GM21723 (cell line): ENCODE data around the gene STX10.

Experiments used
- ATAC-seq: cut with Tn5 transposase; IDR thresholded peaks from one replicate; pipeline ENCODE4 v1.9.1; 2021; ENCODE audit warnings: mild to moderate bottlenecking, moderate library complexity; ENCODE audit not compliant: unreplicated experiment

STX10 gene

DNA sequence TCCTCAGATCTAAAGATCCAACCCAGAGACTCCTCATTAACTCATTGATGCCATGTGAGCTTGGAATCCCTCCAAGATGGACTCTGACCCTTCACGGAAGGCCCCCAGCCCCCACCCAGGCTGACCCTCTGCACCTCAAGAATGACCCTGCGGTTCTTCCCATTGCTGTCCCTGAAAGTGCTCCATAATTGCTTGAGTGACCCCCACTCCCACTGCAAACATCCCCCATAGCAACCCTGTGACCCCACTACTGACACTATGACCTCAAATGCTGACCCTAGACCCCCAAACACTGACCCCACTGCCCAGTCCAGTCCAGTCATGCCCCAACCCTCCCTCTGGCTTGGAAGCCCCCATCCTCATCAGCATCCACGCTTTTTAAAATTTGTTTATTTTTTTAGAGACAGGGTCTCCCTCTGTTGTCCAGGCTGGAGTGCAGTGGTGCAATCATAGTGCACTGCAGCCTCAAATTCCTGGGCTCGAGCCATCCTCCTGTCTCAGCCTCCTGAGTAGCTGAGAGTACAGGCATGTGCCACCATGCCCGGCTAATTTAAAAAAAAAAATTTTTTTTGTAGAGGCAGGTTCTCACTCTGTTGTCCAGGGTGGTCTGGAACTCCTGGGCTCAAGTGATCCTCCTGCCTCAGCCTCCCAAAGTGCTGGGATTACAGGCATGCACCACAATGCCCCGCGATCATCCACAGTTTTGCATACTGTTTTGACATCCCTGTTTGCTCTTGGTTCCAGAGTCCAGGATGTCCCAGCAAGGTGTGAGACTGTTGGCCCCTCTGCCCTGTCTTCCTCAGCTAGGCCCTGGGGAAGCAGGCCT is 48.4 kb downstream of the STX10 start:
- ATAC-seq: no peak

DNA sequence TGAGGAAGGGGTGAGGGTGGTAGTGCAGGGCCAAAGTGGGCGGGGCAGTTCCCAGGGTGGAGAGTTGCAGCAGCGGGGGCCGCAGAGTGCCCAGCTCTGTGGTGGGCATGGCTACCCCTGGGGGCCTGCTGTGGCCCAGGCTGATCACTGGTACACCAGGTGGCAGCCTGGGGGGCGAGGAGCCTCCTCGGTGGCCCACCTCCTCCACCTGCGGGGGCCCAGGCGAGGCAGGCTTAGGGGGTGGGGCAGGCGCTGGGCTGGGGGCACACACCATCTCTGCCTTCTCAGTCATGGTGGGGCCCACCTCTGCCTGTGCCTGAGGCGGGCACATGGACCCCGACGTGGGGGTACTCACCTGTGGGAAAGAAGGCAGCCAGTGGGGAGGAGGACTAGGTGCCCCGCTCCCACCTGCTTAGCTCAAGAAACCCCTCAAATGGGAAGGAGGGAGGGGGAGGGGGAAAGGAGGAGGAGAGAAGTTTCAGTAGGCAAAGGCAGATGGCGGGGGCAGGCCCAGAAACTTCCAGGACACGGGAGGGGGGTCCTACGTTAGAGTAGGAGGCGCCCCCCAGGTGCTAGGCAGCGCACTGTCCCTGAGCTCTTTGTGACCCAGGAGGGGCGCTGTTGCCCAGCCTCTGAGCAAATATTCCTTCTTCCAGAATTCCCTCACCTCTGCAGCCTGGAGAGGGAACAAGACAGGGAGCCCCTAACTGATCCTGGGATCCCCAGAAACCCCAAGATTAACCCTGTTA is 49.2 kb downstream of the STX10 start:
- ATAC-seq: no peak

DNA sequence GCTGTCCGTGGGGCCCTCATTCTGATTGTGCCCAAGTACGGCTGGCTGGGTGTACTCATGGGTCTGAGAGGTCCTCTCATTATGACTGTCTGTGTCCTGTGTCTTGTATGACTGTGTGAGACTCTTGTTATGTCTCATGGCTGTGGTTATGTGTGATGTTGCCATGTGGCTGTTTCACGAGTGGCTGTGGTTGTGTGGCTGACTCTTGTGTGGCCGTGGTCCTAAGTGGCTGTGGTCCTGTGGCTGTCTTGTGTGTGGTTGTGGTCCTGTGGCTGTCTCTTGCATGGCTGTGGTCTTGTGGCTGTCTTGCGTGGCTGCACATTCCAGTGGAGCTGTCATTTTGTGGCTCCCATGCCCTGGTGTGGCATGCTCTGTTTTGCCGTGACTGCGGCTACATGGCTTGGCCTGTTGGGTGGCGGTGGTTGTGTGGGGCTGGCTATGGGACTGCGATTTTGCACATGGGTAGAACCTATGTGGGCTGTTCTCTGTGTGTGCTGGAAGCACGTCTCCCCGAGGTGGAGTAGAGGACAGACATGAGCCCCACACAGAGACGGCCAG is 50.1 kb downstream of the STX10 start:
- ATAC-seq: no peak

DNA sequence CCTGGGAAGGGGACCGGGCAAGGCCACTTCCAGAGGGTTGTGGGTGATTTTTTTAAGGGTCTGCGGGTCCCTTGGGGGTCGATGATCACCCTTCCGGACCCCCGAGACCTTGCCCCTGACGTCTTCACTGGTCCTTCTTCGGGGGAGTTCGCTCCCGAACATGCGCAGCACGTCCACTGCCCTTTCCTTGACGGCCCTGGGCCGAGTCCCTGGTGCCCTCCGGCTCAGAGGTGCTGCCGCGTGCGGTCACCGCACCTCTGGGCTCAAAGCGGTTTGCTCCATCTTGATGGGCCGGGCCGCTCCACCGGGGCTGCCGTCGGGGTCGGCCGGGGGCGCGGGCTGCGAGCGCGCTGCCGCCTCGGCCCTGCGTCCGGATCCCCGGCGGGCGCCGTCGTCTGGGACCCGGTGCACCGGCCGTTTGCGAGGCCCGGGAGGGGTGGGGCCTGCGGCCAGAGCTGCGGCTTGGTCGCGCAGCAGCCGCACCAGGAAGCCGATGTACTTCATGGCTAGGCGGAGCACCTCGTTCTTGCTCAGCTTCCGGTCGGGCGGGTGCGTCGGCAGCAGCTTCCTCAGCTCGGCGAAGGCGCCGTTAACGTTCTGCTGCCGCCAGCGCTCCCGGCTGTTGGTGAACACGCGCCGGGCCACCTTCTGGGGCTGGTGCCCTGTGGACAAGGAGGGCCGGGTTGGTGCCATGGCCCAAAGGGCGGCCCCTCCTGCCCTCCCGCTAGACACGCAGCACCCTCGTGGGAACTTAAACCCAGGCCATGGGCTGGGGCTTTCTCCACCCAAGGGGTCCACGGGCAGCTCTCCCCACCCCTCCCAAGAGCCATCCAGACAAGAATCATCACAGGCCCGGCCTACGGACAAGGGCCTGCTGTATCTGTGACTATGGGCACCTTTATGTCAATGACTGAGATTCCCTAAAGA is 50.8 kb downstream of the STX10 start:
- no peak for ATAC-seq

DNA sequence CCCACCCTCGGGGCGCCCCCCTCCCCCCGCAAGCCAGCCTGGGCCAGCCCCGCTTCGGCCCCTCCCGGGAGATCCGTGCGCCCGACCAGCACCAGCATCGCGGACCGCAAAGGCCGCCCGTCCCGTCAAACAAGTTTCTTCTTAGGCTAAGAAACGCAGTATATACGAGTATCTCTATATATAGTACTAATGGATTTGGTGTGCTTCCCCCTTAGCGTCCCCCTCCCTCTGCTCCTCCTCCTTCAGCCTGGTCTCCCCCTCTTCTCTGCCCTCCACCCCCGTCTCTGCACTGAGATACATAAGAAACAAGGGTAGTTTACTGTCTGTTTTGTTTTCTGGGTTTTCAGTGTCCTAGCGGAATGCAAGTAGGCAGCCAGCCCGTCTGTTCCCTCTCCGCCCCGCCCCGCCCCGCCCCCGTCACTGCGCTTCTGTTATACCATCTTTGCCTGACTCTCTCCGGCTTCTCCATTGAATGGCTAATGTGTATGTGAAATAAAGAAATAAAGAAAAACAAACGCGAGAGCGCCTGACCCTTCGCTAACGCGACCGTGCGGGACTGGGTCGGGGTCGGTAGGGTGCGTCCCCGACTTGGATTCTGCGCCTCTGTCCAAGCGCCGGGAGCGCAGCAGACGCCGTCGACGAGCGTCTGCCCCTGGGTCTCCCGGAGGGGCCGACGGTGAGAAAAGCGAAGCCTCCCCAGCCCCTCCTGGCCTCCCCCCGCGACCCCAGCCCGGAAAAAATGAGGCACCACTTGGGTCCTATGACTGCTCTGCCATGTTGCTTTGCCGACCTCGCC is 51.7 kb downstream of the STX10 start:
- ATAC-seq: no peak

DNA sequence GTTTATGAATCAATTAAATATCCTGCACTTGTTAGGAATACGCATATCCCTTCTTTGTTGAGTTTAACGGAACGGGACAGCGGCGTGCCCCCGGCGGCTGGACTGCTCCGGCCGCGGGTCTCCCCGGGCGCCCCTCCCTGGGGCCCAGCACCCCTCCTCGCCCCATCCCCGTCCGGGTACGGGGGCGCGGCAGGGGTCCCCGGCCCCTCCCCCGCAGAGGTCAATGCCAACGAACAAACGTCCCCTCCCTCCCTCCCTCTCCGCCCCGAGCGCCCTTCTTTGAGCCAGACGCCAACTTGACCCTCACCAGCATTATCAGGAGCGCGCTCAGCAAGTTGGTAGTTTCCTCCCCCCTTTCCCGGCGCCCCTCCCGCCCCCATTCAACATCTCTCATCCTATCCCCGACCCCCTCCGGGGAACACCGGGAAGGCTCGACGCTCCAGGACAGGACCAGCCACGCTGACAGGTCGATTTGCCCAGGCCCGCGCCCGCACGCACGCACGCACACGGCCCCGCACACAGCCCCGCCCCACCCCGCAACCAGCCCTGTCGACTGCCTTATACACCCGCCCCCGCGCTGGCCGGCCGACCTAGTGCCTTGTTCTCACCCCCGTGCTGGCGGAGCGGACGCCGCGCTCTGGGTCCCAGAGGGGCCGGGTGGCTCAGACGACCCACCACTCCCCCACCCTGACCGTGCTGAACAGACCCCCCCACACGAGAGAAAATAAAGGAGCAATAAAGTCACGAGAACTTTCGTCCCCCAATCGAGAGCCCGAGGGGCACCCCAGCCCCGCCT is 52.5 kb downstream of the STX10 start:
- ATAC-seq: no peak

DNA sequence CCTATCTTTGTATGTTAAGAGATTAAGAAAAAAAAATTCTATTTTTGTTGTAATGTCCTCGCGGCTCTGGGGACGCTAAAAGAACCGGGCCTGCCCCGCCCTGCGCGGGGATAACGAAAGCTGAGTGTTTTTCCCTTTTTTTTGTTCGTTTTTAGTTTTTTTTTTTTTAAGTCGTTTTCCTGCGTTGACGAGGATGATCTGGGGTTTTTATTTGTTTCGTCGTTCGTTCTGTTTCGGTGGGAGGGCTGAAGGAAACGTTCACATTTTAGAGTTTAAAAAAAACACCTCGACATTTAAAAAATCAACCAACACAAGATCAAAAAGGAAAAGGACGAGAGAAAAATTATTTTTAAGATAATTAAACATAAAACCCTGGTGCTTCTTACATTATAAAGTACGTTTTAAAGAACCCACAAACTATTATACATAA is 53.1 kb downstream of the STX10 start:
- ATAC-seq: no peak

DNA sequence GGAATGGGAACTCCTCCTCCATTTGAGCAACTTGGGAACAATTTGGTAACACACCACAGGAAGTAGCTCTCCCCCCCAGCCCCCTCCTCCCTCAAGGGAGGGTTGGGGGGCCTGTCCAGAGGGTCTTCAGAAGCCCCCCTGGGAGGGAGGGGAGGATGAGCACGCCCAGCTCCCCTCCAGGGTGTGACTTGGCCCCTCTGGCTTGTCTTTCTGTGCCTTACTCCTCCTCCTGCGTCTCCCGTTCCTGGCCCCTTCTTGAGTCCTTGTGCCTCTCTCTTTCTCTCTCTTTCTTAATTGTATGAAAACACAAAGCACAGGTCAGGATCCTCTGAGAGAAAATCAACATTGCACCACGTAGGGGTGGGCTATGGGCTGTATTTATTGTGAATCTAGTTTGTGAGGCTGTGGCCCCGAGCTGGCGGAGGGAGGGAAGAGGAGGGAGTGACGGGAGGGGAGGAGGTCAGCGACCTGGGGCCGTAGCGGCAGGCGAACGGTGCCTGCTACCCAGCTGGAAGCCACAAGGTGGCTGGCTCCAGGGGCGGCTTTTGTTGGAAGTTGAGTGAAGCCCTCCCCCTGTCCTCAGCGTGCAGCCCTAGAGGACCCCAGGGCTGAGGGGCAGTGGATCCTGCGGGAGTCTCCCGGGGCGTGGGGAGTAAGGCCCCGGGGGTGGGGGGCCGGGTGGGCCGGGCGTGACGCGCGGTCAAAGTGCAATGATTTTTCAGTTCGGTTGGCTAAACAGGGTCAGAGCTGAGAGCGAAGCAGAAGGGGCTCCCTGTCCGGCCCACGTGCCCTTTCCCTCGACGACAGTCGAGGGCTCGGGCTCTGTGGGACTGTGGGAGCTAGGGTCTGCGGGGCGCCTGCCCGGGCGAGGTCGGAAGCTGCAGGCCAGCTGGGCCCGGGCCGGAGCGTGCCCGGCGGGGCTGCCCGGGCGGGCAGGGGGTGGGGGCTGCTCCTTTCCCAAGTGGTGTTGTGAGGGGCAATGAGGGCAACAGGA is 53.9 kb downstream of the STX10 start:
- no peak for ATAC-seq

DNA sequence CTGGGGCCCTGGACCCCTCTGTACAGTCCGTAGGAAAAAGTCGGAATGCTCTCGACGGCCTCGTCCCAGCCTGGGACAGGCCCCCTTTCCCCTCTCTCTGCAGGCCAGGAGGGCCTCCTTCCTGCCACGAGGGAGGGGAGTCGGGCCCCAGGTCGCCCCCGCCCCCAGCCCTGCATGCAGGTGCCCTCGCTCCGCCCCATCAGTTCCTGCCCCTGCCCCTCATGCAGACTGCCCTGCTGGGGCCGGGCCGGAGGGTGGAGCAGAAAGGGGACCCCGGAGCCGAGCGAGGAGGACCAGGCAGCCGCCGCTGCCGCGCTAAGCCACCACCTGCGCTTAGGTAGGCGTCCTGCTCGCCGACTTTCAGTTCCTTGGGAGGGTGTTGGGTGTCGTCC is 54.8 kb downstream of the STX10 start:
- ATAC-seq: no peak

DNA sequence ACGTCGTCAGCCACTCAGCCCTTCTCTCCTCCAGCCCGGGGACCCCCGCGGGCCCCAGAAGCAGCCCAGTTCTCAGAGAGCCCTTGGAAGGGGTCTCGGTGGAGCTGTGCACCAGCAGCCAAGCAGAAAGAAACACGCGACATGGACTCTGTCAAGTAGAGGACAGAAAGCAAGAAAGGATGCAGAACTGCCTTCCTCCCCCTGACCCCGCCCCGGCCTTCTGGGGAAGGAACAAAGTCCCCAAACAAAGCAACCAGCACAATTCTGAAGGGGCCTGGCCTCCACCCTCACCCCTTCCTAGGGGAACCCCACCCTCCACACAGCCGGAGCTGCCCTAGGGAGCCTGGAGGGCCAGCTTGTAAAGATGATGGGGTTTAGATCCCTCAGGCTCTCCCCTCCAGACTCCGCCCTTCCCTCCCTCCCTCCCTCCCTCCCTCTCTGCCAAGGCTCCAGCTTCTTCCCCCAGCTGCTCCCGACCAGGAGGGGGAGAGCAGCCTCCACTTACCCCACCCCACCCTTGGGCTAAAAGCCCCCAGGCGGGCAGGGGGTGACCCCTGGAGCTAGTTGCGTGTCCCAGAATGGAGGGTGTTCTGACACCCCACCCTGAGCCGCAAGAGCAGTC is 55.3 kb downstream of the STX10 start:
- no peak for ATAC-seq

DNA sequence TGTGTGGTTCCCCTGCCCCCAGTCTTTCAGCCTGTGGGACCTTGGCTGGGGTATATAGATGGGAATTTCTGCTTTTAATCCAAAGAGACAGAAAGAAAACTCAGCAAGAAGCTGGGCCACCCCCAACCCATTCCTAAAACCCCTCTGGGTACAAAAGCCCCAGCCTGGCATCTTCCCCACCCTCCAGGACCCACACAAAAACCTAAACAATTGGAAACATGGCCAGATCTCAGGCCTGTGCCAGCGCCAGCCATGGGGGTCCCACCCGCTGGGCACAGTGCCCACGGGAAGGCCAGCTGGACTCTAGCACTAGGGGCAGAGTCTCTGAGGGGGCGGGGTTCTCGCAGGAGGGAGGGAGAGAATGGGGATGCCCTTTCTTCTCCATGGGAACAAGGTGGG is 56.1 kb downstream of the STX10 start:
- no peak for ATAC-seq
